Testis (tissue), 3 donors: ENCODE measurements around the gene DCT. TPM values are rescaled to one million over a fixed set of nuclear protein-coding genes. Genes with fewer than 3 reads are reported as not detected.

Experiments used
- DNase-seq: peaks from one replicate; pipeline ENCODE4 v3.0.0-alpha.2; 2019
- H3K27ac ChIP-seq, 2 donors: fragments of 200-600 bp; sonication (generic); one replicate each; pipeline ENCODE4 v1.5.1; 2019
- H3K27me3 ChIP-seq: fragments of 200-600 bp; sonication (generic); one replicate; pipeline ENCODE4 v1.5.1; 2019
- H3K36me3 ChIP-seq: fragments of 200-600 bp; sonication (generic); one replicate; pipeline ENCODE4 v1.5.1; 2017; ENCODE audit warnings: low read depth; ENCODE audit errors: missing control alignments
- H3K4me1 ChIP-seq: fragments of 200-600 bp; sonication (generic); one replicate; pipeline ENCODE4 v1.5.1; 2019
- H3K4me3 ChIP-seq, 2 donors: fragments of 200-600 bp; sonication (generic); one replicate each; pipeline ENCODE4 v1.5.1; 2017 to 2019
- H3K9me3 ChIP-seq: fragments of 200-600 bp; sonication (generic); one replicate; pipeline ENCODE4 v1.5.1; 2017
- CTCF ChIP-seq, 3 experiments: fragments of 450-650 bp in 2 of 3; fragments of 200-600 bp in 1 of 3; sonication (generic) in 1 of 3; IDR thresholded peaks; one replicate each; pipeline ENCODE4 v1.5.1; 2016 to 2019; ENCODE audit warnings: antibody characterized with exemption in 3 of 3, mild to moderate bottlenecking in 2 of 3, moderate library complexity in 1 of 3
- POLR2A ChIP-seq: fragments of 450-650 bp; IDR thresholded peaks from one replicate; pipeline ENCODE4 v1.6.1; 2017; ENCODE audit warnings: antibody characterized with exemption, mild to moderate bottlenecking, moderate library complexity
- WGBS, 2 donors: methylation state at CpG; one replicate each; pipeline ENCODE4 v1.1.5; 2018; 5-methylcytosine and 5-hydroxymethylcytosine counted together
- intact Hi-C: fragments of 100-400 bp; cut with DNase I; formaldehyde crosslinking; loops from one replicate; pipeline ENCODE4 v1.15.1; 2023; ENCODE audit warnings: low total_unique reads
- polyA plus RNA-seq: library from polyadenylated mRNA; stranded (reverse); fragments of 350-450 nt; fragmentation: Illumina TruSeq; extraction: RNeasy Lipid Tissue Mini Kit (QIAGEN cat#74804); gene quantifications from one replicate; pipeline ENCODE4 v1.2.3, GENCODE V29; 2014; ENCODE audit warnings: low read depth, low replicate concordance; ENCODE audit not compliant: insufficient read depth
- total RNA-seq, 2 donors: library from RNA; depleted of rRNA; stranded (reverse); fragments of >200 nt; gene quantifications; one replicate each; pipeline ENCODE4 v1.2.3, GENCODE V29; 2016

DCT gene
- total and polyA plus RNA-seq, 3 donors from 2014 or later: 2.1 to 2.9 (median 2.7) TPM

GRCh38 chr13:94431574-94431973, 47.9 kb downstream of the DCT start:
- H3K4me1 ChIP-seq: no peaks in the 10 kb centered on the region
- WGBS, 2 donors: 73 to 78% methylated on average over 2 of the region's 2 CpGs
- H3K27ac ChIP-seq: no peak overlapping the region
- intact Hi-C loops: no loop called here
- H3K36me3 ChIP-seq: no peaks in the 10 kb centered on the region
- no peaks in the 10 kb centered on the region for H3K27me3 ChIP-seq
- no peak overlapping the region for H3K4me3 ChIP-seq
- TF ChIP-seq POLR2A (no peak), CTCF (IDR thresholded peaks at IDR 0.05) (no peak)
- no peak for DNase-seq
- no peaks in the 10 kb centered on the region for H3K9me3 ChIP-seq

- Histone ChIP-seq H3K27me3 (no peaks in the 10 kb centered on the region), H3K4me1 (no peaks in the 10 kb centered on the region), H3K27ac (no peak overlapping the region), H3K36me3 (no peaks in the 10 kb centered on the region), H3K4me3 (no peak overlapping the region), H3K9me3 (no peaks in the 10 kb centered on the region)
- intact Hi-C loops: no loop called here
- WGBS, 2 donors: 74 to 79% methylated on average over 5 of the region's 5 CpGs
- no peak for DNase-seq
- TF ChIP-seq CTCF (IDR thresholded peaks at IDR 0.05) (no peak), POLR2A (no peak)
Measured at GRCh38 chr13:94427313-94427953, 52.0 kb downstream of the DCT start.

GRCh38 chr13:94419925-94420305, 59.6 kb downstream of the DCT start:
- WGBS, 2 donors: 37 to 50% methylated on average over 1 of the region's 1 CpG
- TF ChIP-seq POLR2A (no peak), CTCF (IDR thresholded peaks at IDR 0.05) (no peak)

GRCh38 chr13:94419304-94419924, 60.1 kb downstream of the DCT start:
- intact Hi-C loops: no loop called here
- WGBS, 2 donors: 73 to 82% methylated on average over 1 of the region's 1 CpG
- Histone ChIP-seq H3K4me3 (no peak overlapping the region), H3K27ac (no peak overlapping the region), H3K4me1 (no peaks in the 10 kb centered on the region), H3K9me3 (no peaks in the 10 kb centered on the region), H3K27me3 (no peaks in the 10 kb centered on the region), H3K36me3 (no peaks in the 10 kb centered on the region)
- no peak for TF ChIP-seq CTCF (IDR thresholded peaks at IDR 0.05)
- no peak for TF ChIP-seq POLR2A
- DNase-seq: no peak

More at GRCh38 chr13:94419925-94420305, 59.6 kb downstream of the DCT start:
- Histone ChIP-seq H3K36me3 (no peaks in the 10 kb centered on the region), H3K4me1 (no peaks in the 10 kb centered on the region), H3K9me3 (no peaks in the 10 kb centered on the region), H3K4me3 (no peak overlapping the region), H3K27me3 (no peaks in the 10 kb centered on the region), H3K27ac (no peak overlapping the region)
- DNase-seq: no peak
- intact Hi-C loops: no loop called here

GRCh38 chr13:94417294-94417693, 62.2 kb downstream of the DCT start:
- no peaks in the 10 kb centered on the region for H3K9me3 ChIP-seq
- TF ChIP-seq CTCF (IDR thresholded peaks at IDR 0.05): no peak
- TF ChIP-seq POLR2A: no peak
- H3K27me3 ChIP-seq: no peaks in the 10 kb centered on the region
- H3K27ac ChIP-seq: no peak overlapping the region
- no peaks in the 10 kb centered on the region for H3K36me3 ChIP-seq
- intact Hi-C loops: no loop called here
- no peak for DNase-seq
- H3K4me3 ChIP-seq: no peak overlapping the region
- H3K4me1 ChIP-seq: no peaks in the 10 kb centered on the region
